ENCODE data around the gene PRSS35.
"Not testable (repeated sequence)": the region's sequence is repeated elsewhere in the genome, so short reads cannot be mapped to it uniquely, and the experiment has no call there.

PRSS35 gene

DNA sequence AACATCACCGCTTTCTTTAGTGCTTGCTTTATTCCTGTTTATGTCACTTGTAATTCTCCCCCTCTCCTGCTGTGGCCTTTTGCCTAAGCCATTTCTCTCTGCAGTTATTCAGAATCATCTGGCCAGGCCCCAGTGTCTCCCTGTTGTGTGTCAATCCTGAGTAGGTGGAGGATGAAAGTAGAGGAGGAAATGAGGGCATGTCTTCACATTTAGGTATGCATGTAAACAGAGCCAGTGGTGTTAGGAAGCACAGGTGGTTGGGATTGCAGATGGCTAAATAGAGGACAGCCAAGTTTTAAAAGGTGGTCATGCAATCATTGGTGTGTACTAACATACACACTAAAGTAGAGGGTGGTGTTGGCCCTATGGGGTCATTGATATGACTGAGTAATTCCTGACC is 5.2 kb downstream of the PRSS35 start:
- no peak for DNase-seq (ENCODE audit: low read depth in 2 of 2)

DNA sequence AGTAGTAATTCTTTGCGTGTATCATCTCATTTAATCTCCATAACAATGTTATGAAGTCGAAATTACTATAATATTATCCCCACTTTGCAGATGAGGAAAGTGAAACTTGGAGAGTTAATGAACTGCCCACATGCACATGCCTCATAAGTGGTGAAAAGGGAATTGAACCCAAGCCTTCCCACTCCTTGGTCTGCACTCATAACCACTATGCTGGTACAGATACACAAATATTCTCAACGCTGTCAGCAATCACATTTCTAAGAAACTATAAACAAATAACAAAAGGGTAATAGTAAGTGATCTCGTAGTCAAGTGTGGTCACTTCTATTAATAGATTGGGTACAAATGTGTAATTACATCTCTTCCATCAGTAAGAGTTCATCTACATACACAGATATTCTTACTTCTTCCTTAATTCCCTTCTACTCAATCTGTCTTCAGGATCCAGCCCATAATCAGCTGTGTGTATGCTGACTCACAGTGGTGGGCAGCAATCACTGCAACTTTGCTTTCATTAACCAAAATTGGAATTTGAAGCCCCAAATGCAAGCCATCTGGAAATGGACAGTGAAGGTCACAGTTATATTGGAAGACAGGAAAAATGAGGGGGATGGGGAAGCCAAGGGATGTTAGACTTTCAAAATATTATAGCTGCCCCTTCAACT is 6.6 kb downstream of the PRSS35 start:
- DNase-seq (ENCODE audit: low read depth in 2 of 2) = no peak

DNA sequence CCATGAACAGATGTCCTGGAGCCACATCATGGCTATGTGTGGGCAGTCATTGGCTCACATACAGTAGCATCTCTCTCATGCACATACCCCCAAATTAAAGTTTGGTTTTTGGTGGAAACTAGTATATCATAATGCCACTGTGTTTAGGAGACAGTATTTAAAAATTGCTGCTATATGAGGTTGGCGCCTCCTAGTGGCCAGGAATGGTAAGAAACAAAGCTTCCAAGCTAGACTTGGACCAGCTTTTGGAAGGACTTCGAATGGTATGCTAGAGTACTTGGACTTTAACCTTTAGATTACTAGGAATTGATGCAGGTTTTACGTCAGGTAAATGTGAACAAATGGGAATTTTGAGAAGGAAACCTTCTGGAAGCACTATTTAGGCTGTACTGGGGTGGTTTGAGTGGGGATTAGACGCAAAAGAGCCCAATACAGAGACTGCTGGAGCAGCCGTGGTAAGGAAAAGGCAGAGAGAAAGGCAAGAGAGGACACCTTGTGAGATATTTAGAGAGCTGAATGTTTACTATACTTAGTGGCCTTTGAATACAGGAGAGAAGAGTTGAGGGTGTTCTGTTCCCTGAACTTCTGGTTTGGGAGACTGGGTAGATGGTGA is 23.8 kb downstream of the PRSS35 start:
- peak in 1 of 2 donors; percentile 21 for DNase-seq (ENCODE audit: low read depth in 2 of 2)

DNA sequence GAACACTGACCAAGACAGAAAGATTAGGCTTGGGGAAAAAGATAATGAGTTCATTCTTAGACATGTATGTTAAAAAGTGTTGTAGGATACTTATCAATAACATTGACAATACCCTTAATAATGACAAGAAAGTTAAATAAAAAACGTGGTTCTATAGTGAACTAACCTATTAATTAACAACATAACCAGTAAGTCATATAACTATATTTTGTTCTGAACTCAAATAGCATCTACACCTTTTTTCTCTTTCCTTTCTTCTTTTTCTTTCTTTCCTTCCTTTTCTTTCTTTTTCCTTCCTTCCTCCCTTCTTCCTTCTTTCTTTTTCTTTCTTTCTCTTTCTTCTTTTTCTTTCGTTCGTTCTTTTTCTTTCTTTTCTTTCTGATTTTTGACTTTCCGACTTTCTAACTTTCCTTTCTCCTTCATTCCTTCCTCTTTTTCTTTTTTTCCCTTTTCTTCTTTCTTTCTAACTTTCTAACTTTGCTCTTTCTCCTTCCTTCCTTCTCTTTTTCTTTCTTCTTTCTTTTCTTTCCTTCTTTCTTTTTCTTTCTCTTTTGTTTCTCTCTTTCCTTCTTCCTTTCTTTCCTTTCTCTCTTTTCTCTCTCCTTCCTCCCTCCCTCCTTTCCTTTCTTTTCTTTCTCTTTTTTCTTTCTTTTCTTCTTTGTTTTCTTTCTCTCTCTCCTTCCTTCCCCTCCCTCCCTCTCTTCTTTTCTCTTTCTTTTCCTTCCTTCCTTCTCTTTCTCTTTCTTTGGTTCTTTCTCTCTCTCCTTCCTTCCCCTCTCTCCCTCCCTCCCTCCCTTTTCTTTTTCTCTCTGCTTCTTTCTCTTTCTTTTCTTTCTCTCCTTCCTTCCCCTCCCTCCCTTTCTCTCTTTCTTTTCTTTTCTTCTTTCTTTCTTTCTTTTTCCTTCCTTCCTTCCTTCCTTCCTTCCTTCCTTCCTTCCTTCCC is 24.6 kb downstream of the PRSS35 start:
- DNase-seq (ENCODE audit: low read depth in 2 of 2) = no peak

DNA sequence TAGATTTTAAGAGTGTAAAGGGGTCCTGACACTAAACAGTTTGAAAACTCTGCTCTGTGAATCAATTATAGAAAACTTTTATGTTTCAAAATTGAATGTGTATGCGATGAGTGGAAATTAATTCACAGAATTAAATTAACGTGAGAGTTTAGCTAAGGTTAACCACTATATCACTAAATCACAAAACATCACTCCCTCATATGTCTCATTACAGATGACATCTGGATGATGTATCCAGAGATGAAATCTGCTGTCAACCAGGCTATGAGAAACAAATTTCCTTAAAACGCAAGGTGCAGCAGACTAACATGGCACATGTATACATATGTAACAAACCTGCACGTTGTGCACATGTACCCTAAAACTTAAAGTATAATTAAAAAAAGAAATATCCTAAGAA is 27.3 kb downstream of the PRSS35 start:
- DNase-seq (ENCODE audit: low read depth in 2 of 2) = no peak

DNA sequence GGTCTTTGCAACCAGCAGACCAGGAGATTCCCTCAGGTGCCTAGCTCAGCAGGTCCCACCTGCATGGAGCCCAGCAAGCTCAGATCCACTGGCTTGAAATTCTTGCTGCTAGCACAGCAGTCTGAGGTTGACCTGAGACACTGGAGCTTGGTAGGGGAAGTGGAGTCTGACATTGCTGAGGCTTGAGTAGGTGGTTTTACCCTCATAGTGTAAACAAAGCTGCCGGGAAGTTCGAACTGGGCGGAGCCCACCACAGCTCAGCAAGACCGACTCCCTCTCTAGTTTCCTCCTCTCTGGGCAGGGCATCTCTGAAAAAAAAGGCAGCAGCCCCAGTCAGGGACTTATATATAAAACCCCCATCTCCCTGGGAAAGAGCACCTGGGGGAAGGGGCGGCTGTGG is 34.3 kb downstream of the PRSS35 start:
- DNase-seq (ENCODE audit: low read depth in 2 of 2) = no peak

DNA sequence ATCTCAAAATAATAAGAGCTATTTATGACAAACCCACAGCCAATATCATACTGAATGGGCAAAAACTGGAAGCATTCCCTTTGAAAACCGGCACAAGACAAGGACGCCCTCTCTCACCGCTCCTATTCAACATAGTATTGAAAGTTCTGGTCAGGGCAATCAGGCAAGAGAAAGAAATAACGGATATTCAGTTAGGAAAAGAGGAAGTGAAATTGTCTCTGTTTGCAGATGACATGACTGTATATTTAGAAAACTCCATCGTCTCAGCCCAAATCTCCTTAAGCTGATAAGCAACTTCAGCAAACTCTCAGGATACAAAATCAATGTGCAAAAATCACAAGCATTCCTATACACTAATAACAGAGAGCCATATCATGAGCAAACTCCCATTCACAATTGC is 38.1 kb downstream of the PRSS35 start:
- DNase-seq (ENCODE audit: low read depth in 2 of 2) = not testable (repeated sequence)

DNA sequence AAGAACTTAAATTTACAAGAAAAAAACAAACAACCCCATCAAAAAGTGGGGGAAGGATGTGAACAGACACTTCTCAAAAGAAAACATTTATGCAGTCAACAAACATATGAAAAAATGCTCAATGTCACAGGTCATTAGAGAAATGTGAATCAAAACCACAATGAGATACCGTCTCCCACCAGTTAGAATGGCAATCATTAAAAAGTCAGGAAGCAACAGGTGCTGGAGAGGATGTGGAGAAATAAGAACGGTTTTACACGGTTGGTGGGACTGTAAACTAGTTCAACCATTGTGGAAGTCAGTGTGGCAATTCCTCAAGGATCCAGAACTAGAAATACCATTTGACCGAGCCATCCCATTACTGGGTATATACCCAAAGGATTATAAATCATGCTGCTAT is 39.4 kb downstream of the PRSS35 start:
- not testable (repeated sequence) for DNase-seq (ENCODE audit: low read depth in 2 of 2)

DNA sequence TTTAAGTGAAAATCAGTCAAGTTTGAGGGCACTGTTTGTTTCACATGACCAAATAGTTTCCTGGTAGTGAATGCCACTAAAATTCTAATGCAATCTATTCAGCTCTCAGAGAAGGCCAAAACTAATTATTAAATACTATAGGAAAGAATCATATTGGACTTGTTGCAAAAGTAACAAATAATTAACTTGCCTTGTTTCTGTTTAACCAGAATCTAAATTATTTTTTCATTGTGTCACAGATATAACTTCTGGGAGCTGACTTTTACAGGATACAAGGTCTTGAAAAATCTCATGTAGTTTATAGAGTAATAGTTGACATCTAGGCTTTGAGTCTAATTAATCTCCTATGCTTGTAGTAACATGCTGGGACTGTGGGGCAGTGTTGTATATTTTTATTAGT is 44.5 kb downstream of the PRSS35 start:
- no peak for DNase-seq (ENCODE audit: low read depth in 2 of 2)

DNA sequence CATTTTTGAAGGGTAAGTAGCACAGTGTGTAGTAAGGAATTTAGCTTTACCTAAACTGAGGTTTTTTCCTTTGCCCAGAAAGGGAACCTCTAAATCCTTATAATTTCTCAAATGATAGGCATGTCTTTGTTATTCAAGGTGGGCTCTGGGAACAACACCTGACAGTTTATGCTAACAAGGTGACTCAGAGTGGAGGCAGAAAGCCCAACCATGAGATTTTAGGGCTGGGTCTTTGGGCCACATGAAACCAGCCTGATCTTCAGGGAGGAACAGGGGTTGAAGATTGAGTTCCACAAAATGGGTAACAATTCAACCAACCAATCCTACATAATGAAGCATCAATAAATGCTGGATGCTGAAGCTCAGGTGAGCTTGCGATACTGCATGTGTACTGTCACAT is 46.6 kb downstream of the PRSS35 start:
- no peak for DNase-seq (ENCODE audit: low read depth in 2 of 2)

DNA sequence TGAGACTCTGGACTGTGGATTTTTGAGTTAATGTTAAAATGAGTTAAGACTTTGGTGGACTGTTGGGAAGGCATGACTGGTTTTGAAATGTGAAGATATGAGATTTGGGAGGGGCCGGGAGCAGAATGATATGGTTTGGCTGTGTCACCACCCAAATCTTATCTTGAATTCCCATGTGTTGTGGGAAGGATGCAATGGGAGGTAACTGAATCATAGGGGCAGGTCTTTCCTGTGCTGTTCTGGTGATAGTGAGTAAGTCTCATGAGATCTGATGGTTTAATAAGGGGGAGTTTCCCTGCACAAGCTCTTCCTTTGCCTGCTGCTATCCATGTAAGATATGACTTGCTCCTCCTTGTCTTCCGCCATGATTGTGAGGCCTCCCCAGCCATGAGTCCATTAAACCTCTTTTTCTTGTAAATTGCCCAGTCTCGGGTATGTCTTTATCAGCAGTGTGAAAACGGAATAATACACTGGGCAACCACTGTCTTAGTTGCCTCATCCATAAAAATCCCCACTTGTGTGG is 59.4 kb downstream of the PRSS35 start:
- DNase-seq (ENCODE audit: low read depth in 2 of 2) = not testable (repeated sequence)

DNA sequence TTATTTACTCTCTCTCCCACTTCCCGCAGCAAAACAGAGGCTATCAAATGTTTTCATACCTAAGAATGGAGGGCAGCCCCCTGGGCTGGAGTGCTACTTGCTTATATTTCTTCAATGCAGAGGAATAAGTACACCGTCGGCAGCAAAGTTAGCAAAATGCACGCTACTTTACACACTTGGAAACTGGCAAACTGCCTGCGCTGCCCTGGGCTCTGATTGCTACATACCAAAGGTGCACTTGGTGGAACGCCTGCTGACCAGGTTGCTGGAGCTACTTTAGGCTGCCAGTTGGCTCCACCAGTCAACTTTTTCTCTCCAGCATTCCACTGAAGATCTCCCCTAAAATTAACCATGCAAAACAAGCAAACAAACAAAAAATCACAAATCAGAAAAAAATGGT is 62.4 kb downstream of the PRSS35 start:
- no peak for DNase-seq (ENCODE audit: low read depth in 2 of 2)

Data from stimulated activated CD4-positive, alpha-beta T cell treated with anti-CD3 and anti-CD28 coated beads, Interleukin-1b, Interleukin-23, amount 100 ng/mL, for 1 hour (primary cell).